GM21737 (cell line): ENCODE measurements around the gene ESPN.
"Not testable (repeated sequence)": the region's sequence is repeated elsewhere in the genome, so short reads cannot be mapped to it uniquely, and the experiment has no call there.

Experiments used
- ATAC-seq: cut with Tn5 transposase; IDR thresholded peaks from one replicate; pipeline ENCODE4 v1.9.1; 2021; ENCODE audit warnings: mild to moderate bottlenecking, moderate library complexity; ENCODE audit not compliant: unreplicated experiment

Gene ESPN

GRCh38 chr1:6427441-6428390 is 3.1 kb downstream of the ESPN start:
- ATAC-seq = no peak

- not testable (repeated sequence) for ATAC-seq
Observed at GRCh38 chr1:6428453-6428852, 3.9 kb downstream of the ESPN start.

GRCh38 chr1:6429660-6430411 is 5.3 kb downstream of the ESPN start:
- ATAC-seq = not testable (repeated sequence)

DNA sequence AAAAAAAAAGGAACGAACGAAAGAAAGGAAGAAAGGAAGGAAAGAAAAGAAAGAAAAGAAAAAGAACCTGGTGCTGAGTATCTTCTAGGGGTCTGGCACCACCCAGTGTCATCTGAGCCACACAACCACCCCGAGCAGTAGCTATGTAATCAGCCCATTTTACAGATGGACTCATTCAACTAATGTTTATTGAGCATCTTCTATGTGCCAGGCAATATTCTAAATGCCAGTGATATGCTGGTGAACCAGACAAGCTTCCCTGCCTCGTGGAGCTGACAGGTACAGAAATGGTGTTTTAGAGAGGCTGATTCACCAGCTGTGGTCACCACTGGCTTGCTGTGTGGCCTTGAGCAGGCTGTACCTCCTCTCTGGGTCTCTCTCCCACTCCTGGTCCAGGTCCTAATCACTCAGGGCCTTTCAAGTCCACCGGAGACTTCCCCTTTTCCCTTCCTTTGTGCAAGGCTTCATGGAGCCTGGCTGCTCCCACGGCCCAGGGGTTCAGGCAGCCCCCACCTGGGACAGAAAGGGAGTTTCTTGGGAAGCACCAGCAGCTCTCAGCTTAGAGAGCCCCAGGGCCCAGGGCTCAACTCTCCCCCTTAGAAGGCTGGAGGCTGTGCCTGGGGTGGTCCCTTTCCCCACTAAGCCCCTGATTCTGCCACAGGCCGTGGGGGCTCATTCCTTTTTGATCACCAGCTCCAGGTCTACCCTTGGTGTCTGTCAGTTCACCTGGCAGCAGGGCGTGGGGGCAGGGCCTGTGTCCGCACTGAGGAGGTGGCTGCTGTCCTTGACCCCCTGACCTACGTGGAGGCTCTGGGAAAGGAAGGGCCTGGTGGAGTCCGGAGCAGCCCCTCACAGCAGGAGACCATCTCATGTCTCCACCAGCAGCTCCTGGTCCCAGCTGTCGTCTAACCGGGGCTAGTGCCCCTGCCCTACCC is 7.3 kb downstream of the ESPN start:
- not testable (repeated sequence) for ATAC-seq

- no peak for ATAC-seq
Observed at GRCh38 chr1:6434186-6434585, 9.6 kb downstream of the ESPN start.

- no peak for ATAC-seq
Observed at GRCh38 chr1:6435129-6435528, 10.6 kb downstream of the ESPN start.

DNA sequence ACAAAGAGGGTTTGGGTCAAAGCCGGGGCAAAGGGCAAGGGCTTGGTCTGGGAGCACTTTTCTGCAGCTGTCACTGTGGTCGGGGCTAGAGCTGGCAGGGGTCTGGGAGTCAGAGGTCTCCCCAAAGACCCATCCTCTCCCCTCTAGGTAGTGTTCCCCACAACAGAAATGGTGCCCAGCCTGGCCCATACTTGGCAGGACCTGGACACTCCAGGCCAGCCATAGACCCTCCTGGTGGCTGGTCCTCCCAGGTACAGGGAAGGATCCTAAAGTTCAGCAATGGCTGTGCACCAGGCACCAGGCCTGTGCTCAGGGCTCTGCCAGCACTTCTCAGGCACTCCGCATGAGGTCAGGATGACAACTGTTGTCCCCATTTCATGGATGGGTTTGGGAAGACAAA is 11.0 kb downstream of the ESPN start:
- no peak for ATAC-seq

DNA sequence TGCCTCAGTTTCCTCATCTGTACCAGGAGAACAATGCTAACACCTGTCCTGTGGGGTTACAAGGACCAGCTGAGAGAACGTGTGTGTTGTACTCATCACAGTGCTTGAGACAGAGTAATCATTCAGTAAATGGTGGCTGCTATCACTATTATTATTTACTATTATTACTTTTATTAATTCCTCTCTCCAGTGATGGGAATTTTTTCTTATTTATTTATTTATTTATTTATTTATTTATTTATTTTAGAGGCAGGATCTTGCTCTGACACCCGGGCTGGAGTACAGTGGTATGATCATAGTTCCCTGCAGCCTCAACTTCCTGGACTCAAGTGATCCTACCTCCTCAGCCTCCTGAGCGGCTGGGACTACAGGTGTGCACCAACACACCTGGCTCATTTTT is 11.7 kb downstream of the ESPN start:
- not testable (repeated sequence) for ATAC-seq

GRCh38 chr1:6437012-6437700 is 12.6 kb downstream of the ESPN start:
- not testable (repeated sequence) for ATAC-seq

- ATAC-seq = no peak
Observed at GRCh38 chr1:6438047-6438525, 13.5 kb downstream of the ESPN start.

- ATAC-seq = no peak
Observed at GRCh38 chr1:6440198-6441126, 15.9 kb downstream of the ESPN start.

- ATAC-seq = no peak
Observed at GRCh38 chr1:6441586-6441985, 17.0 kb downstream of the ESPN start.

DNA sequence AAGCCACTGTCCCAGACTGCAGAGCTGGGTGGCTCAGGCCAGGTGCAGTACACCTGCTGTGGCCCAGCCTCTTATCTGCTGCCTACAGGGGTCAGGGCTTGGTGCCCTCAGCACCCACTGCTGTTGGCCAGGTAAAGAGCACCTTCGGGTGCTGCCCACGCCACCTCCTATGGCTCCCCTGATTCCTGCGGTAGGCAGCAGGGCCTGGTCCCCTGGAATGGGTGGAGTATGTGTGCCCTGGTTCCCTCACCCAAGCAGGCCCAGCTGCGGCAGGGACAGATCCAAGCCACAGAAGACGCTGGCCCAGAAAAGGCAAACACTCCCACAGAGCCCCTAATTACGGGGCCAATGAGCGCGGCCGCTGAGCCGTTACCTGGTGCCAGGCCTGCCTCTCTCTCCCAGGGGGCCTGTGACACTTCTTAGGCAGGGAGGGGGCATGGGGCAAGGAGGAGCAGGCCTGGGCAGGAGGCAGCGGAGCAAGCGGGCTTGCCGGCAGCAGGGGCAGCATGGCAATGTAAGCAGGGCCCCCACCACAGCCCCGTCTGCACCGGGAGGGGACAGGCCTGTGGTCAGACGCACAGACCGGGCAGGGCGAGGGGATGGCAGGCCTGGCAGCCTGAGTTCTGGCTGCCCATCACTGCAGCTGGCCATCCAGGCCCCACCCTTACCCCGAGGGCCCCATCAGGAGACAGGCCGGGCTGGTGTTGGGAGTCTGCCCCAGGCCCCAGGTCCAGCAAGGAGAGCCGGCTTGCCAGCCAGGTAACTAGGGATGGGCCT is 19.0 kb downstream of the ESPN start:
- ATAC-seq = no peak

GRCh38 chr1:6444377-6444776 is 19.8 kb downstream of the ESPN start:
- ATAC-seq = no peak

DNA sequence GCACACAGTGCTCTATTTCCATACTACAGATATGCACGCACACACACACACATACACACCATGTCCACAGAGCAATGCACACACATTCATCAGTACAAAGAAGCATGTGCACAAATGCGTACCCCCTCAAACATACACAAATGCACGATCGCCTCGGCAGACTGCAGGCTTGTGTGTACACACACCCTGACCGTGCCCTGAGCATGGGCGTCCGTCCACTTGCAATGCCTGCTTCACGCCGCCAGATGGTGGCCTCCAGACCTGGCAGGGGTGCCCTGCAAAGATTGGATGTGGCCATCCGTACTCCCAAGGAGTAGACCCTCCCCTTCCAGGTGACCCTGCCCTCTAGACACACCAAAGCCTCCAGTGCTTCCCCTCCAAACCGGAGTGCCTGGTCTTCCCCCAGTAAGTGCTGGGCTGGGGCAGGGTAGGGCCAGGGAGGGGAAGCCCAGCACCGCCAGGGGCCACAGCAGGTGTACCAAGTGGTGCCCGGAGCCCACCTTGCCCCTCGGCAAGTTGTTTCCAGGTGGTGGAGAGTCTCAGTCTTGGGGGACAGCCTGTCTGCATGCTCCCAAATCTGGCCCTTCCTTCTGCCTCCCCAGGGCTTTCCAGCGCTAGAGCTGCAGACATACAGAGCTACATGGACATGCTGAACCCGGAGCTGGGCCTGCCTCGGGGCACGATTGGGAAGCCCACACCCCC is 20.6 kb downstream of the ESPN start:
- ATAC-seq = no peak

DNA sequence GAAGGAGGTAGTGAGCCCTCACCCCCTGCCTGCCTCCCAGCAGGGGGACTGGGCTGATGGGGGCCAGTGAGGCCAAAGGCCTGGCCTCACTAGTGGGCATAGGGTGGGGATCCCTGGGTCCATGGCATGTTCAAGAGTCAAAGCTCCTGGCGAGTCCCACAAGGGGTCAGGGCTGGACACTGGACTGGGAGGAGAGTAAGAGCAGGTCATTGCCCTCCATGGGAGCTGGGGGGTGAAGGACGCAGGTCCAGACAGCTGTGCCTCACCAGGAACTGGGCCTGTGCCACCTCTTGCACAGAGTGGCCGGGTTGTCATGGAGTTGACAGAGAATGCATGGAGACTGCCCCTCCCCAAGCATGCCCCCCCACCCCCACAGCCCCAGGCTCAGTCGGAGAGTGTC is 21.4 kb downstream of the ESPN start:
- not testable (repeated sequence) for ATAC-seq

GRCh38 chr1:6446665-6447015 is 22.1 kb downstream of the ESPN start:
- no peak for ATAC-seq
